ENCODE measurements around the gene ZPR1.
A peak's percentile ranks its signal among the peaks of the same experiment; 100 is the strongest.

The ZPR1 gene

GRCh38 chr11:116792869-116793771, 5.3 kb upstream of the ZPR1 start:
- DNase-seq (ENCODE audit: low spot score): peak; percentile 50

GRCh38 chr11:116792144-116792868, 4.5 kb upstream of the ZPR1 start:
- DNase-seq (ENCODE audit: low spot score): no peak

- no peak for DNase-seq (ENCODE audit: low spot score)
Observed at GRCh38 chr11:116791813-116792143, 4.0 kb upstream of the ZPR1 start, which contains the start of gene APOA5. APOA5 (minus strand) TSS chr11:116791879; CDS start chr11:116791860, 19 bp downstream.

GRCh38 chr11:116791002-116791812, 3.4 kb upstream of the ZPR1 start:
- DNase-seq (ENCODE audit: low spot score): peak; percentile 68

GRCh38 chr11:116790167-116791001, 2.6 kb upstream of the ZPR1 start:
- no peak for DNase-seq (ENCODE audit: low spot score)

GRCh38 chr11:116788975-116789374, 1.2 kb upstream of the ZPR1 start:
- no peak for DNase-seq (ENCODE audit: low spot score)

- no peak for DNase-seq (ENCODE audit: low spot score)
Observed at GRCh38 chr11:116788534-116788933, 711 bp upstream of the ZPR1 start.

- no peak for DNase-seq (ENCODE audit: low spot score)
Observed at GRCh38 chr11:116787436-116787785, 412 bp downstream of the ZPR1 start.

GRCh38 chr11:116786966-116787365, 857 bp downstream of the ZPR1 start:
- DNase-seq (ENCODE audit: low spot score): no peak

- DNase-seq (ENCODE audit: low spot score): no peak
Observed at GRCh38 chr11:116786326-116786725, 1.5 kb downstream of the ZPR1 start.

- DNase-seq (ENCODE audit: low spot score): no peak
Observed at GRCh38 chr11:116782728-116783127, 5.1 kb downstream of the ZPR1 start.

- DNase-seq (ENCODE audit: low spot score): no peak
Observed at GRCh38 chr11:116778556-116778955, 9.3 kb downstream of the ZPR1 start.

- no peak for DNase-seq (ENCODE audit: low spot score)
Observed at GRCh38 chr11:116777056-116777455, 10.8 kb downstream of the ZPR1 start.

- DNase-seq (ENCODE audit: low spot score): no peak
Observed at GRCh38 chr11:116776522-116776984, 11.3 kb downstream of the ZPR1 start.

- no peak for DNase-seq (ENCODE audit: low spot score)
Observed at GRCh38 chr11:116775975-116776374, 11.8 kb downstream of the ZPR1 start.

- no peak for DNase-seq (ENCODE audit: low spot score)
Observed at GRCh38 chr11:116774661-116775060, 13.2 kb downstream of the ZPR1 start.

- DNase-seq (ENCODE audit: low spot score): peak; percentile 66
Observed at GRCh38 chr11:116773203-116774097, 14.4 kb downstream of the ZPR1 start.

GRCh38 chr11:116772443-116773202, 15.2 kb downstream of the ZPR1 start, which contains the start of gene BUD13:
BUD13 (minus strand) TSS chr11:116772987; CDS start chr11:116772964, 23 bp downstream.
- peak; percentile 92 for DNase-seq (ENCODE audit: low spot score)

GRCh38 chr11:116771935-116772334, 15.9 kb downstream of the ZPR1 start:
- DNase-seq (ENCODE audit: low spot score): no peak
